PC-3 (cell line): ENCODE data around the gene MAGI1.

Experiments
- EZH2 ChIP-seq: fragments of 300-600 bp; sonication (generic); IDR thresholded peaks from one replicate; pipeline ENCODE4 v1.6.1; 2017; ENCODE audit warnings: antibody characterized with exemption, mild to moderate bottlenecking, low read length; ENCODE audit not compliant: unreplicated experiment
- TF ChIP-seq, protein P1 (sequence below): fragments of 300-600 bp; sonication (generic); conservative IDR thresholded peaks from 2 replicates; pipeline ENCODE4 v1.5.1; 2017; ENCODE audit warnings: antibody characterized with exemption, low read depth, mild to moderate bottlenecking, low read length

DNA sequence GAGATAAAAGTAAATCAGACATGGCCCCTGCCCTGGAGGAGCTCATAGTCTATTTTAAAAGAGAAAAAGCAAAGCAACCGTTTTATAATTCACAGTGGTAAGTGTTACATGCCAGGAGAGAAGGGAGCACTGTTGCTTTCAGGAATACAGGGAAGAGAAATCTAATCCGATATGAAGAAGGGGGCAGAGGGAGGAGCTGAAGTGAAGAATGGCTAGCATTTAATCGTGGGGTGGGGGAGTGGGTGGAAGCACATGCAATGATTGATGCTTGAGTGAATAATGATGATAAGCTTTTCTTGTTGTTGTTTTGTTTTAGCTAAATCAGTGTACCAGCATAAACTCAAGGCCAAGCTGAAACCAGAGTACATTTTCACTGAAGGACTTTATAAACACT lies 629.5 kb downstream of the MAGI1 start:
- TF ChIP-seq, protein P1, sequence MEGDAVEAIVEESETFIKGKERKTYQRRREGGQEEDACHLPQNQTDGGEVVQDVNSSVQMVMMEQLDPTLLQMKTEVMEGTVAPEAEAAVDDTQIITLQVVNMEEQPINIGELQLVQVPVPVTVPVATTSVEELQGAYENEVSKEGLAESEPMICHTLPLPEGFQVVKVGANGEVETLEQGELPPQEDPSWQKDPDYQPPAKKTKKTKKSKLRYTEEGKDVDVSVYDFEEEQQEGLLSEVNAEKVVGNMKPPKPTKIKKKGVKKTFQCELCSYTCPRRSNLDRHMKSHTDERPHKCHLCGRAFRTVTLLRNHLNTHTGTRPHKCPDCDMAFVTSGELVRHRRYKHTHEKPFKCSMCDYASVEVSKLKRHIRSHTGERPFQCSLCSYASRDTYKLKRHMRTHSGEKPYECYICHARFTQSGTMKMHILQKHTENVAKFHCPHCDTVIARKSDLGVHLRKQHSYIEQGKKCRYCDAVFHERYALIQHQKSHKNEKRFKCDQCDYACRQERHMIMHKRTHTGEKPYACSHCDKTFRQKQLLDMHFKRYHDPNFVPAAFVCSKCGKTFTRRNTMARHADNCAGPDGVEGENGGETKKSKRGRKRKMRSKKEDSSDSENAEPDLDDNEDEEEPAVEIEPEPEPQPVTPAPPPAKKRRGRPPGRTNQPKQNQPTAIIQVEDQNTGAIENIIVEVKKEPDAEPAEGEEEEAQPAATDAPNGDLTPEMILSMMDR, result no peak
- no peak for TF ChIP-seq EZH2
